Superior temporal gyrus (tissue), 1 donor: ENCODE data around the gene SLC15A4.
"Not testable (repeated sequence)": the region's sequence is repeated elsewhere in the genome, so short reads cannot be mapped to it uniquely, and the experiment has no call there.

Source experiments
- DNase-seq: peaks from one replicate; pipeline ENCODE4 v3.0.0-alpha.2; 2016; ENCODE audit errors: extremely low spot score

SLC15A4 gene

DNA sequence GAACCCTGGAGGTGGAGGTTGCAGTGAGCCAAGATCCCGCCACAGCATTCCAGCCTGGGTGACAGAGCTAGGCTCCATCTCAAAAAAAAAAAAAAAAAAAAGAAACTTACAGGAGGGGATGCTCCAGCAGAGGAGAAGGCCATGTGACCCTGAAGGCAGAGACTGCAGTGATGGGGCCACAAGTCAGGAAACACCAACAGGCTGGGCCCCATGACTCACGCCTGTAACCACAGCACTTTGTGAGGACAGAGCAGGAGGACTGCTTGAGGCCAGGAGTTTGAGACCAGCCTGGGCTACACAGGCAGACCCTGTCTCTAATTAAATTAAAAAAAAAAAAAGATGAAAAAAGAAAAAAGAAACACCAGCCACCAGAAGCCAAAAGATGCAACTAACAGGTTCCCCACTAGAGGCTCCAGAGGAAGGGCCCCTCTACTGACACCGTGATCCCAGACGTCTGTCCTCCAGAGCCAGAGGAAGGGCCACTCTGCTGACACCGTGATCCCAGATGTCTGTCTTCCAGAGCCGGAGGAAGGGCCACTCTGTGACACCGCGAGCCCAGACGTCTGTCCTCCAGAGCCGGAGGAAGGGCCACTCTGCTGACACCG is 20.4 kb upstream of the SLC15A4 start:
- DNase-seq, result no peak

DNA sequence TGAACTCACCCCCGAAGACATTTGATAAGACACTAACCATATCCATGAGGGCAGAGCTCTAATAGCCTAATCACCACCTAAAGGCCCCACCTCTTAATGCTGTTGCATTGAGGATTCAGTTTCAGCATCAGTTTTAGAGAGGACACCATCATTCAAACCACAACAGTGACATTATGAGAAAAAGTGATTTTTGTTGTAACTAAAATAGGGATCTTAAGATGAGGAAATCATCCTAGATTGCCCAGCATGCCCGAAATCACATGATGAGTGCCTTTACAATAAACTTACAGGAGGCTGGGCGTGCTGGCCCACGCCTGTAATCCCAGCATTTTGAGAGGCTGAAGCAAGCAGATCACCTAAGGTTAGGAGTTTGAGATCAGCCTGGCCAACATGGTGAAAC is 19.8 kb upstream of the SLC15A4 start:
- no peak for DNase-seq

DNA sequence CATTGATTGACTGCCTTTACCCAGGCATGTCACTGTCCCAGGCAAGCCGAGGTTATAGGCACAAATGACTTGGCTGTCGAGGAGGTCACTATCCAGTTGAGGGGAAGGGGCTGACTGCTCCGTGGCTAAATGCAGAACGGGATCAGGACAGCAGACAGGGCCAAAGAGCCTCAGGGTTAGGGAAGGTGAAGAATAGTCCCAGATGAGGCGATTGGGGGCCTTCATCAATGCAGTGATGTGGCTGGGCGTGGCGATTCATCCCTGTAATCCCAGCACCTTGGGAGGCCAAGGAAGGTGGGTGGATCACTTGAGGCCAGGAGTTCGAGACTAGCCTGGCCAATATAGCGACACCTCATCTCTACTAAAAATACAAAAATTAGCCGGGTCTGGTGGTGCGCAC is 18.8 kb upstream of the SLC15A4 start:
- no peak for DNase-seq

DNA sequence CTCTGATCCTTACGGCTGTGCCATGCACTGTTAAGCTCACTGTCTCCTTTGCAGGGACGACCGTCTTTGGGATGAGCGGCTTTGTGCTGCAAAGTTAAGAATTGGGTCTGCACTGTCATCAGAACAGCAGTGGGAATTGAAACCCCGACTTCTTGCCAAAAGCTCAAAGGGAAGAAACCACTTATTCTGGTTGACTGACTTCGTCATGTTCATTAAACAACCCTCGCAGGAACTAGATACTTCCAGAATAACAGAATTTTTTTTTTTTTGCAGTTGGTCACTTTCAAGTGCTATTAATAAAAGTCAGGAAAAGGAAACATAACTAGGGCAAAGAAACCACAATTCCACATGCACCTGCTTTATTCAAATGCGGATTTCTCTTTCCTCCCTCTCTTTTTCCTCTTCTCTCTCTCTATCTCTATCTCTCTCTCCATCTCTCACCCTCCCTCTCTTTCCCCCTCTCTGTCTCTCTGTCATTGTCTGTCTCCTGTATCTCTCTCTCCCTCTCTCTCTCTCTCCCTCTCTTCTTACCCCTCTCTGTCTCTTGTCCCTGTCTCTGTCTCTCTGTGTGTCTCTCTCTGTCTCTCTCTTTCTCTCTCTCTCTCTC is 17.2 kb upstream of the SLC15A4 start:
- DNase-seq, result peak; percentile 34

DNA sequence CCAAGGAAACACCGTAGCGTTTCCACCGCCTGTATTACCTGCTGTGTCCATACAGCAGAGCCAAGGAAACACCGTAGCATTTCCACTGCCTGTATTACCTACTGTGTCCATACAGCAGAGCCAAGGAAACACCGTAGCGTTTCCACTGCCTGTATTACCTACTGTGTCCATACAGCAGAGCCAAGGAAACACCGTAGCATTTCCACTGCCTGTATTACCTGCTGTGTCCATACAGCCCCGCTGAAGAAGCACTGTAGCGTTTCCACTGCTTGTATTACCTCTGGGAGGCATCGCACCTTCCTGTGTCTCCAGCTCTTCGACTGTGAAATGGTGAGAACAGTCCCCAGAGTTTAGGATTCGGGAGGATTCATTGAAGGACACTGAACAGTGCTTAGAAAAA is 16.1 kb upstream of the SLC15A4 start:
- not testable (repeated sequence) for DNase-seq

DNA sequence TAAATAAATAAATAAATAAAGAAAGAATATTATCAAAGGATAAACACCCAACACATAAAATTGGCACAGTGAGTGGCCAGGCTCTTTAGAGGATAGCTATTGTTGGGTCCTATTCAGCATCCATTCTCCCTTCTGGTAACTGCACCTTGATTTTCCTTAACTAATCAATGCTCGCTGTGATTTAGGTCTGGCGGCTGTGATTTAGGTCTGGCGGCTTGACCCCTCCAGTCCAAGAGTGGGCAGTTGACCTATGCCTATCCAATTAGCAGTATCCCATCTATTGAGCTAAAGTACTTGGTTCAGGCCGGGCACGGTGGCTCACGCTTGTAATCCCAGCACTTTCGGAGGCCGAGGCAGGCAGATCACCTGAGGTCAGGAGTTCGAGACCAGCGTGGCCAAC is 9.7 kb upstream of the SLC15A4 start:
- no peak for DNase-seq

DNA sequence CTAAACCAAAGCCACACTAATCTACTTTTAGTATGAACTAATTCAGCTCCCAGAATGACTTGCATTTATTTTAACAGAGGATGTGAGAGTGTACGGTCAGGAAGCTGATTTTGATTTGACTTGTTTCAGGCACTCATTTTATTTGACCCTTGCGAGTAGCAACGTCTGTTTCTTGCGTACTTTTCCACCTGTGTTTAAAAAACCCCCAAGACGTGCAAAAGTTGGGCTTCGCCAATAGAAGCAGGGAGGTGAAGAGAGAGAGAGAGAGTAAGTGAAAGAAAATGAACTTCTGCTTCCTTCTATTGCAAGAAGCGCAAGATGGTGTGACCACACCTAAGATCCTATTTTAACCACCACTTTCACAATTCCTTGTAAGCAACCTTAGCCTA is 6.7 kb upstream of the SLC15A4 start:
- no peak for DNase-seq

DNA sequence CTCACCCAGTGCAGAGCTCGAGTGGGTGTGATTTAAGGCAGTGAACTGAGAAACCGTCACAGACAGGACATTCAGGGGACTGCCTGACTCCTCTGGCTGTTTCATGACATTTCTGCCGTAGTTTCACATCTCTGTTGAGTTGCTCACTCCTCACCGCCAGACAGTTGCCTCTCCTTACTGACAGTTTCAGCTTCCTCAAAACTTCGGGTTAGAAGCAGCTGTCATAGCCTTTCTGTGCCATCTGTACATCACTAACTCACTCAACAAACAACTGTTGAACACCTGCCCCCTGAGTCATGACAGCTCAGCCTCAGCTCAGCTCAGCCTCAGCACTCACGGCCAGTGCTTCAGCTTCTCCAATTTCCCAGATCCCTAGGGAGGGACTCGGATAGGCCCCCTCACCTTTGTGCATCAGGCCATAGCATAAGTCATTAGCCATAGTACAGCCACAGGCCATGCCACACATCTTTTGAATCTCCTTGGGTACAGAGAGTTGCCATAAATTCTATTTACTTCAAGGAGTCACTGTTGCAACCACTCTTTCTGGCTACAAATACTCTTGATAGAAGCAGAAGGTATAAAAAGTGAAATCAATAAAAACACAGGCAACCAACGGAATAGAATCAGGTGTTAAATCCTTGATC is 6.2 kb upstream of the SLC15A4 start:
- DNase-seq, result no peak

DNA sequence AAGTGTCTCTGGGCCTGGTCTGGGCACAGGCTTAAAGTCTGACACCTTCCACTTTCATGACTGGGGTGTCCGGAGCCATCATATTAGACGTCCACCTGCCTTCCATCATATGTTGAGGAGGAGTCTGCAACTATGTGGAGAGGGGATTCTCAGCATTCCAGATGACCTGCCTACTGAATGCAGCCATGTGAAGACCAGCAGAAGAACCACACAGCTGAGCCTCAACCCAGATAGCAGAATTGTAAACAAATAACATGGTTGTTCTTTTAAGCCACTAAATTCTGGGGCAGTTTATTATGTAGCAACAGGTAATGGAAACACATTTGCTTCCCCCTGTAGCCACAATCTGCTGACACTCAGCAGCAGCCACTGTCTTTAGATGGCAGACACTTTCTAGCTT is 4.0 kb upstream of the SLC15A4 start:
- DNase-seq, result no peak

DNA sequence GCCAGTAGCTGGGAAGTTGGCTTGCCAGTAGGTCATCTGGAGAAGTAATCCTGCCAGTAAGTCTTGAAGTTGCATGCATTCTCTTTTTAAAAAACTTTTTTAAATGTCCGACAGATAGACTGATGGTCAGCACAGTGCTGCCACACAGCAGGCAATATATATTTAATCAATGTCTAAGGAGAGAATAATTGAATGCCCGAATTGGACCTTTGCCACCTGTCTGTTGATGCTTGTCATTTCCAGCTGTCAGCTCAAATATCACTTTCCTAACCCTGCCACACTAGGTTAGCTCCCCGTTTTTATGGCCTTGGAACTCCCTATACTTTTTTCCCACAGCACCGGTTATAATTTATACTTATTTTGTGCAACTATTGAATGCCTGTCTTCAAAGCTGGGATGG is 2.1 kb upstream of the SLC15A4 start:
- DNase-seq, result peak; percentile 4

DNA sequence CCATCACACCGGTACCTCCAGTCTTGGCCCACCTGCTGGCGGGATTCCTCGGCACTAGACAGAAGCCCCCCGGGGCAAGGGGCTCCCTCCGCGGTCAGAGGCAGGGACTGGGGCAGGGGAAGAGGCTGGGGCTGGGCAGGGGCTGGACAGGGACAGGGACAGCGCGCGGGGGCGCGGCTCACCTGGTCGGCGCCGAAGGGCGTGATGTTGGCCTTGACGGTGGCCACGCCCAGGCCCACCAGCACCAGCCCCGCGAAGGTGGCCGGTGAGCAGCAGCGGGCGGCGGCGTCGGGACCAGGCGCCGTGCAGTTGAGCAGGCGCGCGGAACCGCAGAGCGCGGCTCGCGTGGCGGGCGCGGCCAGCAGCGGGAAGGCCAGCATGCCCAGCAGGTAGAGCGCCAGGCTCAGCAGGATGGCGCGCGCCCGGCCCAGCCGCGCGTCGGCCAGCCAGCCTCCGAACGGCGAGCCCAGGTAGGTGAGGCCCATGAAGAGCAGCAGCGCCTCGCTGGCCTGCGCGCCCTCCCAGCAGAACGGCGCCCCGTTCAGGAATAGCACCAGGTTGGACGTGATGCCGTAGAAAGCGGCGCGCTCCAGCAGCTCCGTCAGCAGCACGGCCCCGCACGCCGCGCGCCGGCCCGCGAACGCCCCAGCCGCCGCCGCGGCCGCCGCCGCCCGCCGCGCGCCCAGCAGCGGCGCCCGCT is 392 bp downstream of the SLC15A4 start:
- DNase-seq, result no peak

DNA sequence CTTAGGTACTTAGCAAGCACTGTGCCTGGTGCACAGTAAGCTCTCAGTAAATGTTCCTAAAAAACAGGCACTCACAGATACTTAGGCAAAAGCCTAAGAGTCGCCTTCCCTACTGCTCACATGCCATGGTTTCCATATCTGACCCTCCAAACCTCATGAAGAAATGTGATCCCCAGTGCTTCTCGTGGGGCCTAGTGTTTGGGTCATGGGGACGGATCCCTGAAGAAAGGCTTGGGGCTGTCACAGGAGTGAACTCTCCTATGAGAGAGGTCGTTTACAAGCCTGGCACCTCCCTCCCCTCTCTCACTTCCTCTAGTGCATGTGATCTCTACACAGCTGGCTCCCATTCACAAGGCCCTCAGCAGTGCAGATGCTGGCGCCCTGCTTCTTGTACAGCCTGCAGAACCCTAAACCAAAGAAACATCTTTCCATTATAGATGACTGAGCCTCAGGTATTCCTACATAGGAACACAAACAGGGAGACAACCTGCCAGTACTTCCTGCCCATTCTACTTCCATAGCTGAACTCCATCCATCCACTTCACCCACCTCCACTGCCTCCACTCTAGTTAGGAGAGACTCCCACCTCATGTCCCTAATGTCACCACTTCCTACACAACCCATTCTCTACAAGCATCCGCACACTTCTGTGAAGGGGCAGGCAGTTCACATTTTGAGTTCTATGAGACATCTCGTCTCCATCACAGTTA is 2.9 kb downstream of the SLC15A4 start:
- DNase-seq, result peak; percentile 59

DNA sequence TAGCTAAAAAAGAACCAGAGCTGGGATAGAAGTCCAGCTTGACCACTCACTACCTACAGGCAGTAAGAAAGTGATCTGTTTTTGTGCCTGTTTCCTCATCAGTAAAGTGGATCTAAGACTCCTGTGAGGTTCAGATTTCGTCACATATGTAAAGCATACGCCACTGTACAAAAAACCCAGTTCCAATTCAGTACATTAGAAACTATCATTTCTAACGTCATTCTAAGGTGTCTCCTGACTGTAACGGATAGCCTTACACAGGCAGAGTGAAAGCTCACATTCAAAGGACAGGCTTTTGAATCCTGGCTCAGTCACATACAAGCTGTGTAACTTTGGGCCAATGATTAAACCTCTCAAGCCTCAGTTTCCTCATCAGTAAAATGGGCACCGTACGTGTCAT is 3.5 kb downstream of the SLC15A4 start:
- DNase-seq, result no peak

DNA sequence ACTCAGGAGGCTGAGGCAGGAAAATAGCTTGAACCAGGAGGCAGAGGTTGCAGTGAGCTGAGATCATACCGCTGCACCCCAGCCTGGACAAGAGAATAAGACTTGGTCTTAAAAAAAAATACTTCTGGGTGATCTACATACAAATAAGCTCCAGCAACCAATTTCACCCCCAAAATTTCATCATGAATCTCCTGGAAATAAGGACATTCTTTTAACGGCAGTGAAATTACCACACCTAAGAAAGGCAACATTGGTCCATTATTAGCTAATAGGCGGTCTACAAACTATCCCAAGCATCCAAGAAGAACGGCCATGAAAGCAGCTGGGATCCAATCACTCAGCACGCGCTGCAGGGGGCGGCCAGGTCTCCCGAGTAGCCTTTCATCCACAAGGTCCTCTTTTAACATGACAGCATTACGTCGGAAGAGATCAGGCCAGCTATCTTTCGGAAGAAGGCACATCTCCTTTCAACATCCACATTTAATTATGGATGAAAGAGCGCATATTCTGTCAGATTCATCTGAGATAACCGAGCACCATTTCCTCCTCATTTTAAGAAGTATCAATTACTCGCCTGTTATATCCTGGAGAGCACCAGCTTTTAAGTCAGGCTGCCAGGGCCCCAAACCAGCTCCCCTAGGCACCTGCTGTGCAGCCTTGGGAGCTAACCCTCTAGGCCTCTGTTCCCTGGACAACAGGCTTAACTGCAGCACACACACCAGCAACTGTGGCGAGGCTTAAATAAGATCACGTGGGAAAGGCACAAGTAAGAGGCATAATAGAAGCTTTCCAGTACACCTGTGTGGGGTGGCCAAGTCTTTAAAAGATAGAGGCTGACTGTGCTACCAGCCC is 4.2 kb downstream of the SLC15A4 start:
- DNase-seq, result peak; percentile 8

DNA sequence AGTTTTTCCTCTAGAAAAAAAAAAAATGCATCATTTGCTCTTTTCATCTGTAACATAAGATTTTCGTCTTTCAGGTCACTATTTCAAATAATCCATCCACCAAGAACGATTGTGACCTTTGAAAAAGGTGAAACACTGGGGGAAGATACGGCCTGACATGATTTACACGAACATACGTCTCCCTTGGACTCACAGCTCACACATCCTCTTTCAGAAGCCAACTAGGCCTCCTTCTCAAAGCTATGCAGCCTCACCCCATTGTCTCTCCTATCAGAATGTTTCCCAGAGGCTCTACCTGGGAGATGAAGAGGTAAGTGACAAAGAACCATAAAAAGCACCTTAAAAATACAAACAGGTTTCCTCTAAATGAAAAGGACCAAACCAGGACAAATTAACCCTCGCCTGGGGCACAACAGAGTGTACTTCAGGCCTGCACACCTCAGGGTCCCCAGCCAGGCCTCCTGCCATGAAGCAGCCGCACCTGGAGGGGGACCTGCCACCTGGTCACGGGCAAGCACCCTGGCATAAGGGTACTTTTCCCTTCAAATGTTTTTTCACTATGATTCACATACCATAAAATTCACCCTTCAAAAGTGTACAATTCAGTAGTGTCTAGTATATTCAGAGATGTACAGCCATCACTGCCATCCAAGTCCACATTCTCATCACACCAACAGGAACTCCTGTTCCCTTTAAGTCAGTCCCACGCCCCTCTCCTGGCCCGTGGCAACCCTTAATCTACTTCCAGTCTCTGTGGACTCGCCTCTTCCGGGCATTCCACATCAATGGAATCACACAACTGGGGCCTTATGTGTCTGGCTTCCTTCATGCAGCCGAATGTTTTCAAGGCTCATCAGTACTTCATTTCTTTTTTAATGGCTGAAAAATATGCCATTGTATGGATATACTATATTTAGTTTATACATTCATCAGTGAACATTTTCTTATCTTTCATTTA is 5.4 kb downstream of the SLC15A4 start:
- peak; percentile 64 for DNase-seq

DNA sequence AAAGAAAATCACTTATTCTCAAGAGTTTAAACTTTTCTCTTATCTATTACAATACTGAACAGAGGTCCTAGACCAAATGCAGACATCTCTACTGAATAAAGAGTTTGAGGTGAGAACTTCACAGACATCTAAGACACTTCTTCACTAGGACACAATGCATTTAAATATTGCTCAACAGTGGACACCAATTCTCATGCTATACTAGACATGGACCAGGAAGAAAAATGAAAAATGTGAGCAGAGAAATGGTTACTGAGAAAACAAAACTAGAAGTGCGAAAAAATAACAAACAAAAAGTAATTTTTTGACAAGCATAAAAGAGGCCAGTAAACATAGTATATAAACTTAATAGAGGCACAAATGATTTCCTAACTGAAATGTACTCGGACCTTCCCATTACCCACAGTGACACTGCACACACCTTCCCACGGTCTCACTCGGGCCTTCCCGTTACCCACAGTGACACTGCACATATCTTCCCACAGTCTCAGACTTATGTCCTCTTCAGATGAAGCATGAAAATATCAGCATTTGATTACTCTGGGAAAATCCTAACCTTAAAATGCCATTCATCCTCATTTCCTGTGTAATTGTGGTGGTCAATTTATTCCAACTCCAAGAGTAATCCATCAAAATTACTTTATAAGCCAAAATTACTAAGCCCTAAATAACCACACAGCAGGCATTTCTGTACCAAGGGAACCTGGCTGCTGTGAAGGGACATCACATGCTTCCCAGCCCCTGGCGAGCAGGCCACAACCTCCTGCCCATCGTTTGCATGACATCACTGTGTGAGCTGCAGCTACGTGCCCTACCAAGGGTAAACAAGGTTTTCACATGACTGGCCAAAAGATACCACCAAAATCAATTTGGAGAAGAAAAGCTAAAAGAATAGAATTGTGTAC is 6.4 kb downstream of the SLC15A4 start:
- DNase-seq, result no peak

DNA sequence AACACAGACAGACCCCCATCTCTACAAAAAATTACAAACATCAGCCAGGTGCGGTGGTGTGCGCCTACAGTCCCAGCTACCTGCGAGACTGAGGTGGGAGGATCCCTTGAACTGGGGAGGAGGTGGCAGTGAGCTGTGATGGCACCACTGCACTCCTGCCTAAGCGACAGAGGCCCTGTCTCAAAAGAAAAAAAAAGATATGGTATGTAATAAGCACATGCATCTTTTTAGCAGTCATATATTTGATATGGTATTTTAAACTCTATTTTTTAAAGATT is 7.2 kb downstream of the SLC15A4 start:
- no peak for DNase-seq

DNA sequence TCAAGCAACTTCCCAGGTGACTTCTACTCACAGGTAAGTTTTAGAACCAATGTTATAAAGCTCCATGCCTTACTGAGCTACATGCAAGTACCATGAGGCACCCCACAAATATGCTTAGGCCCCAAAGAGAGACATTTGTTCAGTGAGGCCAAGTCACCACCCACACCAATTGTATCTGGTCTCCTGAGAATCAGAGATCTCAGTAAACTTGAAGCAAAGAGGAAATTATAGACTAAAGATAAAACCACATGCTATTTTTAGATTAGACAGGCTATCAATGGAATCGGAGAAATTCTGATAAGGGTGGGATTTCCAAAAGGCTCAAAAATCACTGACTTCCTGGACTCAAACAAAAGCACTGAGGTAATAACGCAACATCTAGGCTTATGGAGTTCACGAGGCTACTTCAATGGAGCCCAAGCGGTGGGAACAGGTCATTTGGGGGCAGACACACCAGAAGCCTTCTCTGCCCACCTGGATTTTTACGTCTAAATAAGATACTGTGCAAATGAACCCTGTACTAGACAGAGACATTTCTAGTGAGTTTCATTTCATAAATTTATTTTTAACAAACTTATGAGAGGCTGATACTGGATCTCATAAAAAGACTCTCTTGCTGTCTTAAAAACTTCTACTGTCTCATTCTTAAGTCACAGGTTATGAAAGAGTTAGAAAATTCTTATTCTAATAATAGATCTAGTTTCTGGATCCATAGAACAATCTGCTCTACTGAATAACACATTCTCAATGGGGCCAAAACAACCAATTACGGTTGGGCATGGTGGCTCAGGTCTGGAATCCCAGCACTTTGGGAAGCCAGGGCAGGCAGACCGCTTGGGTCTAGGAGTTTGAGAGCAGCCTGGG is 7.7 kb downstream of the SLC15A4 start:
- DNase-seq, result no peak
